Left ventricle myocardium inferior (tissue), 1 donor: ENCODE measurements around the gene NTSR1. TPM values are rescaled to one million over a fixed set of nuclear protein-coding genes. Genes with fewer than 3 reads are reported as not detected.

Source experiments
- DNase-seq: peaks from one replicate; pipeline ENCODE4 v3.0.0-alpha.2; 2020
- H3K27ac ChIP-seq: fragments of 200-600 bp; replicated peaks from 2 replicates; pipeline ENCODE4 v1.8.0; 2021
- H3K27me3 ChIP-seq: fragments of 200-600 bp; 2 replicates; pipeline ENCODE4 v1.8.0; 2021; ENCODE audit warnings: low read depth
- H3K36me3 ChIP-seq: fragments of 200-600 bp; 2 replicates; pipeline ENCODE4 v1.8.0; 2021
- H3K4me1 ChIP-seq: fragments of 200-600 bp; 2 replicates; pipeline ENCODE4 v1.8.0; 2021
- H3K4me3 ChIP-seq: fragments of 200-600 bp; 2 replicates; pipeline ENCODE4 v1.8.0; 2021; ENCODE audit warnings: mild to moderate bottlenecking, moderate library complexity
- H3K9me3 ChIP-seq: fragments of 200-600 bp; replicated peaks from 2 replicates; pipeline ENCODE4 v1.8.0; 2021
- intact Hi-C: fragments of 100-400 bp; cut with micrococcal nuclease; formaldehyde crosslinking; loops from one replicate; pipeline ENCODE4 v1.11.0; 2022
- total RNA-seq: library from RNA; stranded (reverse); fragmentation: NEBNext Ultra II Directional; extraction: Animal tissue kit (Norgen Biotek cat#: 25700); gene quantifications from one replicate; pipeline ENCODE4 v1.2.1, GENCODE V29; 2021
- TF ChIP-seq, protein P1 (sequence below): fragments of 200-600 bp; IDR thresholded peaks from 2 replicates; pipeline ENCODE4 v1.8.0; 2021; ENCODE audit warnings: antibody characterized with exemption, mild to moderate bottlenecking, borderline replicate concordance
- donor health status: DM: no; HTN: yes; CAD: no; lungs with severe emphysema.

The NTSR1 gene
- total RNA-seq, 1 donor from 2014 or later = not detected

DNA sequence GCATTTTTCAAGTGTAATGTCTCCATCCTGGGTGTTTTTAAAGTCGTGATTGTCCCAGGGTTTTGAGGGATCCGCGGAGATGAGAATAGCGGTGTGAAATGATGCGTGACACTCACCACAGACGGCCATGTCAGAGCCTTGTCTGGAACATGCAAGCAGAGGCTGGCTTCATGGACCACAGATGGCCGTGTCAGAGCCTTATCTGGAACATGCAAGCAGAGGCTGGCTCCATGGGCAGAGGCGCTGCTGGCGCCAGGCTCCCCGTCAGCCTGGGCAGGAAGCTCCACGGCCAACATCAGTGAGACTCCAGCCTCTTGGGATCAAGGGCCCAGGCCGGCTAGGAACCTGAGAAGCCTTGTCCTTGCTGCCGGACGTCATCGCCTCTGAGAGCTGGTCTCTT, 80.0 kb downstream of the NTSR1 start:
- no peak overlapping the region for H3K4me3 ChIP-seq
- TF ChIP-seq, protein P1, sequence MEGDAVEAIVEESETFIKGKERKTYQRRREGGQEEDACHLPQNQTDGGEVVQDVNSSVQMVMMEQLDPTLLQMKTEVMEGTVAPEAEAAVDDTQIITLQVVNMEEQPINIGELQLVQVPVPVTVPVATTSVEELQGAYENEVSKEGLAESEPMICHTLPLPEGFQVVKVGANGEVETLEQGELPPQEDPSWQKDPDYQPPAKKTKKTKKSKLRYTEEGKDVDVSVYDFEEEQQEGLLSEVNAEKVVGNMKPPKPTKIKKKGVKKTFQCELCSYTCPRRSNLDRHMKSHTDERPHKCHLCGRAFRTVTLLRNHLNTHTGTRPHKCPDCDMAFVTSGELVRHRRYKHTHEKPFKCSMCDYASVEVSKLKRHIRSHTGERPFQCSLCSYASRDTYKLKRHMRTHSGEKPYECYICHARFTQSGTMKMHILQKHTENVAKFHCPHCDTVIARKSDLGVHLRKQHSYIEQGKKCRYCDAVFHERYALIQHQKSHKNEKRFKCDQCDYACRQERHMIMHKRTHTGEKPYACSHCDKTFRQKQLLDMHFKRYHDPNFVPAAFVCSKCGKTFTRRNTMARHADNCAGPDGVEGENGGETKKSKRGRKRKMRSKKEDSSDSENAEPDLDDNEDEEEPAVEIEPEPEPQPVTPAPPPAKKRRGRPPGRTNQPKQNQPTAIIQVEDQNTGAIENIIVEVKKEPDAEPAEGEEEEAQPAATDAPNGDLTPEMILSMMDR = no peak
- peaks cover 8% of the 10 kb centered on the region for H3K27me3 ChIP-seq
- H3K9me3 ChIP-seq = no peaks in the 10 kb centered on the region
- intact Hi-C loops = no loop called here
- H3K27ac ChIP-seq = no peak overlapping the region
- peaks cover 22% of the 10 kb centered on the region for H3K4me1 ChIP-seq
- no peak for DNase-seq
- no peaks in the 10 kb centered on the region for H3K36me3 ChIP-seq

GRCh38 chr20:62790075-62790474, 81.4 kb downstream of the NTSR1 start:
- no peaks in the 10 kb centered on the region for H3K36me3 ChIP-seq
- no peak overlapping the region for H3K4me3 ChIP-seq
- no peak for DNase-seq
- no peaks in the 10 kb centered on the region for H3K9me3 ChIP-seq
- peaks cover 8% of the 10 kb centered on the region for H3K27me3 ChIP-seq
- no peak overlapping the region for H3K27ac ChIP-seq
- TF ChIP-seq, protein P1 = no peak
- H3K4me1 ChIP-seq = peaks cover 26% of the 10 kb centered on the region
- intact Hi-C loops = loop anchor here (5.0 to 10.0 kb wide), 2 partner anchors 123 to 285 kb away; no protein-coding TSS in a partner anchor

- Histone ChIP-seq H3K4me1 (peaks cover 35% of the 10 kb centered on the region), H3K36me3 (no peaks in the 10 kb centered on the region), H3K9me3 (no peaks in the 10 kb centered on the region), H3K27ac (no peak overlapping the region), H3K4me3 (no peak overlapping the region), H3K27me3 (no peaks in the 10 kb centered on the region)
- DNase-seq = peak; percentile 78
- intact Hi-C loops = loop anchor here (5.0 to 10.0 kb wide), 2 partner anchors 124 to 287 kb away; no protein-coding TSS in a partner anchor
- TF ChIP-seq, protein P1 = peak; percentile 89
Observed at GRCh38 chr20:62791301-62792181, 82.9 kb downstream of the NTSR1 start.

- TF ChIP-seq, protein P1 = no peak
- no peak for DNase-seq
- Histone ChIP-seq H3K27ac (no peak overlapping the region), H3K36me3 (no peaks in the 10 kb centered on the region), H3K4me1 (peaks cover 40% of the 10 kb centered on the region), H3K4me3 (no peak overlapping the region), H3K9me3 (no peaks in the 10 kb centered on the region), H3K27me3 (no peaks in the 10 kb centered on the region)
- intact Hi-C loops = loop anchor here (5.0 to 10.0 kb wide), 2 partner anchors 125 to 288 kb away; no protein-coding TSS in a partner anchor
Observed at GRCh38 chr20:62792182-62792939, 83.7 kb downstream of the NTSR1 start.

DNA sequence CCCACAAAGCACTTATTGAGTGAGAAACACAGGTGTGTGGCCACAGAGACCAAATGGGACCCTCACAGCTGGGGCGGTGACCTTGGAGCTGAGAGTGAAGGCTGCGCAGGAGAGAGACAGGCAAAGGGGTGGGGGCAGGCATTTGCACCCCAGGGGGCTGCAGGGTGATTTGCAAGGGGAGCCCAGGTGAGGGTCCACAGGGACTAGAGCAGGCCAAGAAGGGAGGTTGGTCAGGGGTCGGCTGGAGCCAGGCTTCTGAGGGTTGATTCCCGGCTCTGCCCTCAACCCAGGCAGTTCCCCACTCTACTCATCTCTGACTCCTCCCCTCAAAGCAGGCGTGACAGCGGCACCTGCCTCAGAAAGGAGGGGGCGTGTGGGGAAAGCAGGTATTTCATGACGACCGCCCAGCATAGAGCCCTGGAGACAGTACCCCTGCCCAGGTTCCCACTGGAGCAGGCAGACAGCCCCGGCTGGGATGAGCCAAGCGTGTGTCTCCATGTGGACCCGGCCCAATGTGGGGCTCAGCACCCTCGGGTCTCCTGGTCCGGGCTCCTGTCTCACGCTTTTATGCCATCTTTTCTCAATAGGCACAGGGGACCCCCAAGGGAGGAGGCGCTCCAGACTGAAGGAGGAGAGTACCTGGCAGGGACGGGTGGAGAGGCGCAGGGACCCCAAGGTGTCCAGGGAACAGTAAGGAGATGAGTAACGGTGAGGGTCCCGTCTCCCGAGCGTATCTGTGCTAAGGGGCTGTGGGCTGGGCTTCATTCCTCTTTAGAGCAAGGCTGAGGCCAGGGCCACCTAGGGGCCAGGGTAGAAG, 84.5 kb downstream of the NTSR1 start:
- DNase-seq = no peak
- Histone ChIP-seq H3K27ac (peak overlapping the region; percentile 92), H3K27me3 (no peaks in the 10 kb centered on the region), H3K4me1 (peaks cover 48% of the 10 kb centered on the region), H3K9me3 (no peaks in the 10 kb centered on the region), H3K4me3 (peak overlapping the region; percentile 81), H3K36me3 (peaks cover 6% of the 10 kb centered on the region)
- TF ChIP-seq, protein P1 = no peak
- intact Hi-C loops = loop anchor here (5.0 to 10.0 kb wide), 2 partner anchors 126 to 288 kb away; no protein-coding TSS in a partner anchor
